IPS-15b (cell line): Measurements from ENCODE around the gene SHROOM4.

Experiments used
- H3K27me3 ChIP-seq: one replicate; pipeline ENCODE4 v1.6.1; 2013; ENCODE audit warnings: low read length; ENCODE audit not compliant: control insufficient read depth, insufficient read depth
- H3K36me3 ChIP-seq: one replicate; pipeline ENCODE4 v1.6.1; 2013; ENCODE audit warnings: low read length; ENCODE audit not compliant: control insufficient read depth, insufficient read depth
- H3K4me1 ChIP-seq: one replicate; pipeline ENCODE4 v1.6.1; 2013; ENCODE audit warnings: mild to moderate bottlenecking, low read length; ENCODE audit not compliant: control insufficient read depth, insufficient read depth
- H3K4me3 ChIP-seq: one replicate; pipeline ENCODE4 v1.5.1; 2013; ENCODE audit warnings: low read depth, low read length
- H3K9ac ChIP-seq: one replicate; pipeline ENCODE4 v1.6.1; 2013; ENCODE audit warnings: low read depth, mild to moderate bottlenecking, low read length
- H3K9me3 ChIP-seq: one replicate; pipeline ENCODE4 v1.6.1; 2013; ENCODE audit warnings: mild to moderate bottlenecking, low read length; ENCODE audit not compliant: control insufficient read depth, insufficient read depth

SHROOM4 gene

GRCh38 chrX:50778272-50778671 is 35.7 kb downstream of the SHROOM4 start:
- Histone ChIP-seq H3K27me3 (no peaks in the 10 kb centered on the region), H3K9ac (no peak overlapping the region), H3K36me3 (no peaks in the 10 kb centered on the region), H3K4me3 (no peak overlapping the region), H3K4me1 (peaks cover 2% of the 10 kb centered on the region), H3K9me3 (no peaks in the 10 kb centered on the region)

- H3K9me3 ChIP-seq = no peaks in the 10 kb centered on the region
- no peaks in the 10 kb centered on the region for H3K27me3 ChIP-seq
- no peak overlapping the region for H3K4me3 ChIP-seq
- H3K4me1 ChIP-seq = peaks cover 2% of the 10 kb centered on the region
- no peak overlapping the region for H3K9ac ChIP-seq
- no peaks in the 10 kb centered on the region for H3K36me3 ChIP-seq
These were observed 37.7 kb downstream of the SHROOM4 start for GRCh38 chrX:50776248-50776647.

GRCh38 chrX:50771382-50771781 is 42.6 kb downstream of the SHROOM4 start:
- no peaks in the 10 kb centered on the region for H3K9me3 ChIP-seq
- peaks cover 2% of the 10 kb centered on the region for H3K4me1 ChIP-seq
- H3K9ac ChIP-seq = no peak overlapping the region
- no peak overlapping the region for H3K4me3 ChIP-seq
- no peaks in the 10 kb centered on the region for H3K27me3 ChIP-seq
- H3K36me3 ChIP-seq = no peaks in the 10 kb centered on the region

GRCh38 chrX:50770702-50771101 is 43.3 kb downstream of the SHROOM4 start:
- H3K4me3 ChIP-seq = no peak overlapping the region
- H3K9me3 ChIP-seq = no peaks in the 10 kb centered on the region
- no peaks in the 10 kb centered on the region for H3K4me1 ChIP-seq
- no peaks in the 10 kb centered on the region for H3K36me3 ChIP-seq
- H3K9ac ChIP-seq = no peak overlapping the region
- no peaks in the 10 kb centered on the region for H3K27me3 ChIP-seq

GRCh38 chrX:50769389-50770063 is 44.5 kb downstream of the SHROOM4 start:
- Histone ChIP-seq H3K4me3 (no peak overlapping the region), H3K36me3 (no peaks in the 10 kb centered on the region), H3K9ac (no peak overlapping the region), H3K4me1 (no peaks in the 10 kb centered on the region), H3K27me3 (no peaks in the 10 kb centered on the region), H3K9me3 (no peaks in the 10 kb centered on the region)

GRCh38 chrX:50768801-50769200 is 45.2 kb downstream of the SHROOM4 start:
- no peaks in the 10 kb centered on the region for H3K27me3 ChIP-seq
- H3K4me1 ChIP-seq = no peaks in the 10 kb centered on the region
- H3K4me3 ChIP-seq = no peak overlapping the region

GRCh38 chrX:50765986-50766385 is 48.0 kb downstream of the SHROOM4 start:
- Histone ChIP-seq H3K9me3 (no peaks in the 10 kb centered on the region), H3K4me3 (no peak overlapping the region), H3K4me1 (no peaks in the 10 kb centered on the region), H3K9ac (no peak overlapping the region), H3K27me3 (no peaks in the 10 kb centered on the region), H3K36me3 (no peaks in the 10 kb centered on the region)

More at GRCh38 chrX:50768801-50769200, 45.2 kb downstream of the SHROOM4 start:
- Histone ChIP-seq H3K9ac (no peak overlapping the region), H3K36me3 (no peaks in the 10 kb centered on the region), H3K9me3 (no peaks in the 10 kb centered on the region)

- H3K4me1 ChIP-seq = no peaks in the 10 kb centered on the region
- no peak overlapping the region for H3K9ac ChIP-seq
- H3K9me3 ChIP-seq = no peaks in the 10 kb centered on the region
- H3K36me3 ChIP-seq = no peaks in the 10 kb centered on the region
- H3K27me3 ChIP-seq = no peaks in the 10 kb centered on the region
- H3K4me3 ChIP-seq = no peak overlapping the region
These were observed 51.4 kb downstream of the SHROOM4 start for GRCh38 chrX:50762578-50762977.

- Histone ChIP-seq H3K36me3 (no peaks in the 10 kb centered on the region), H3K9me3 (no peaks in the 10 kb centered on the region), H3K27me3 (no peaks in the 10 kb centered on the region), H3K4me3 (no peak overlapping the region), H3K4me1 (no peaks in the 10 kb centered on the region), H3K9ac (no peak overlapping the region)
These were observed 57.7 kb downstream of the SHROOM4 start for GRCh38 chrX:50756276-50756675.

- Histone ChIP-seq H3K4me3 (no peak overlapping the region), H3K36me3 (no peaks in the 10 kb centered on the region), H3K4me1 (no peaks in the 10 kb centered on the region), H3K9me3 (no peaks in the 10 kb centered on the region), H3K9ac (no peak overlapping the region), H3K27me3 (no peaks in the 10 kb centered on the region)
These were observed 62.9 kb downstream of the SHROOM4 start for GRCh38 chrX:50751091-50751490.

- no peak overlapping the region for H3K9ac ChIP-seq
- no peaks in the 10 kb centered on the region for H3K27me3 ChIP-seq
- no peaks in the 10 kb centered on the region for H3K4me1 ChIP-seq
- no peaks in the 10 kb centered on the region for H3K36me3 ChIP-seq
- H3K4me3 ChIP-seq = no peak overlapping the region
- H3K9me3 ChIP-seq = no peaks in the 10 kb centered on the region
These were observed 66.5 kb downstream of the SHROOM4 start for GRCh38 chrX:50747471-50747900.

GRCh38 chrX:50736656-50737055 is 77.3 kb downstream of the SHROOM4 start:
- Histone ChIP-seq H3K9me3 (no peaks in the 10 kb centered on the region), H3K27me3 (no peaks in the 10 kb centered on the region), H3K36me3 (no peaks in the 10 kb centered on the region)

More at GRCh38 chrX:50736656-50737055, 77.3 kb downstream of the SHROOM4 start:
- H3K9ac ChIP-seq = no peak overlapping the region
- no peaks in the 10 kb centered on the region for H3K4me1 ChIP-seq
- no peak overlapping the region for H3K4me3 ChIP-seq
